Effector memory CD4-positive, alpha-beta T cell (primary cell): Measurements from ENCODE around the gene NTMT1.

Source experiments
- DNase-seq, 3 donors: peaks; one replicate each; pipeline ENCODE4 v3.0.0-alpha.2; 2020
- H3K27ac ChIP-seq: 2 replicates; pipeline ENCODE4 v1.7.0; 2013; ENCODE audit warnings: mild to moderate bottlenecking, low read length, moderate library complexity; ENCODE audit not compliant: insufficient read depth, poor library complexity, severe bottlenecking
- H3K27me3 ChIP-seq: replicated peaks from 2 replicates; pipeline ENCODE4 v1.7.0; 2013; ENCODE audit warnings: mild to moderate bottlenecking, low read length; ENCODE audit not compliant: insufficient read depth, control insufficient read depth, poor library complexity, severe bottlenecking
- H3K36me3 ChIP-seq: 2 replicates; pipeline ENCODE4 v1.7.0; 2013; ENCODE audit warnings: mild to moderate bottlenecking, low read length, moderate library complexity; ENCODE audit not compliant: control insufficient read depth, insufficient read depth
- H3K4me1 ChIP-seq: 2 replicates; pipeline ENCODE4 v1.7.0; 2013; ENCODE audit warnings: low read length, mild to moderate bottlenecking; ENCODE audit not compliant: control insufficient read depth, insufficient read depth, poor library complexity, severe bottlenecking
- H3K4me3 ChIP-seq: 2 replicates; pipeline ENCODE4 v1.7.0; 2013; ENCODE audit warnings: low read length, low read depth, mild to moderate bottlenecking; ENCODE audit not compliant: insufficient read depth, poor library complexity, severe bottlenecking
- H3K9me3 ChIP-seq: 2 replicates; pipeline ENCODE4 v1.7.0; 2013; ENCODE audit warnings: mild to moderate bottlenecking, low read length, moderate library complexity; ENCODE audit not compliant: control insufficient read depth

NTMT1 gene

GRCh38 chr9:129608561-129609481 lies 17.1 kb upstream of the NTMT1 start:
- Histone ChIP-seq H3K4me3 (no peak overlapping the region), H3K4me1 (peaks cover 30% of the 10 kb centered on the region), H3K27me3 (no peaks in the 10 kb centered on the region), H3K9me3 (no peaks in the 10 kb centered on the region), H3K27ac (peak overlapping the region; percentile 25), H3K36me3 (no peaks in the 10 kb centered on the region)
- DNase-seq = no peak

GRCh38 chr9:129609486-129610212 lies 16.3 kb upstream of the NTMT1 start:
- Histone ChIP-seq H3K4me1 (peaks cover 27% of the 10 kb centered on the region), H3K27me3 (no peaks in the 10 kb centered on the region), H3K4me3 (no peak overlapping the region), H3K27ac (peak overlapping the region; percentile 60), H3K9me3 (no peaks in the 10 kb centered on the region), H3K36me3 (no peaks in the 10 kb centered on the region)
- DNase-seq = peak; percentile 46 to 66 (median 64)

DNA sequence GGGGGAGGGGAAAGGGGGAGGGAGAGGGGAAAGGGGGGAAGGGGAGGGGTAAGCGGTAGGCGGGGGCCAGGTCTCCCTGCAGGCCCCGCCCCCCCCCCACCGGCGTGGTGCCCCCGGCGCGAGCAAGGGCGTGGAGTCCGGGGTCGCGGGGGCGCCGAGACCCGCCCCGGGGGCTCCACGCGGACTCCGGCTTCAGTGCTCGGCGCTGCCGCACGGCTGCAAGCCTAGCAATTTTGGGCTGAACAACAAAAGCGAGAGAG lies 15.8 kb upstream of the NTMT1 start:
- no peak for DNase-seq
- no peaks in the 10 kb centered on the region for H3K36me3 ChIP-seq
- H3K27me3 ChIP-seq = no peaks in the 10 kb centered on the region
- peaks cover 25% of the 10 kb centered on the region for H3K4me1 ChIP-seq
- peak overlapping the region; percentile 50 for H3K4me3 ChIP-seq
- no peaks in the 10 kb centered on the region for H3K9me3 ChIP-seq
- peak overlapping the region; percentile 58 for H3K27ac ChIP-seq

- Histone ChIP-seq H3K27ac (peak overlapping the region; percentile 58), H3K4me3 (peak overlapping the region; percentile 50), H3K9me3 (no peaks in the 10 kb centered on the region), H3K36me3 (no peaks in the 10 kb centered on the region), H3K4me1 (peaks cover 25% of the 10 kb centered on the region), H3K27me3 (no peaks in the 10 kb centered on the region)
- DNase-seq = peak; percentile 56 to 61 (median 61)
Measured at GRCh38 chr9:129610473-129611306, 15.3 kb upstream of the NTMT1 start.

DNA sequence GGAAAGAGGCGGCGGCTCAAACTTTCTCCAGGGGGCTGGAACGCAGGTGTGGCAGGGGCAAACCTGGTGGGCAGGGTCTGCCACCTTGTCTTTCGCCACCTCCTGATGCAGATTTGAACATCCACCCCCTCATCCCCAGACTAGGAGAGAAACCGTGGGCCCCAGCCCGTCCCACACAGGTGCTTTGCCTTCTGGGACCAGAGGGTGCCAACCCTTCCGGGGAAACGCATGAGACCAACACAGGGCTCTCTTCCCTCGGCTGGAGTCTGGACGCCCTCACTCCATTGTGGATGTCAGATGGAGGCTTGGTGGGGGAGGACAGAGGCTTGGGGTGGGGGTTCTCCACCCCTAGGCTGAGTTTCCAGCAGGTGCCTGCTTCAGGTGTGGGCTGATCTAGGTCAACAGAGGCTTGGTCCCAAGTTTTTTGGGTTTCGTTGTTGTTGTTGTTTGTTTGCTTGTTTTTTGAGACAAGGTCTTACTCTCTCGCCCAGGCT lies 14.6 kb upstream of the NTMT1 start:
- no peaks in the 10 kb centered on the region for H3K36me3 ChIP-seq
- no peak overlapping the region for H3K27ac ChIP-seq
- DNase-seq = no peak
- no peak overlapping the region for H3K4me3 ChIP-seq
- no peaks in the 10 kb centered on the region for H3K27me3 ChIP-seq
- H3K9me3 ChIP-seq = no peaks in the 10 kb centered on the region
- peaks cover 25% of the 10 kb centered on the region for H3K4me1 ChIP-seq

- DNase-seq = no peak
- H3K27ac ChIP-seq = no peak overlapping the region
- H3K4me3 ChIP-seq = no peak overlapping the region
- H3K9me3 ChIP-seq = no peaks in the 10 kb centered on the region
- H3K4me1 ChIP-seq = peaks cover 25% of the 10 kb centered on the region
- no peaks in the 10 kb centered on the region for H3K27me3 ChIP-seq
- no peaks in the 10 kb centered on the region for H3K36me3 ChIP-seq
Measured at GRCh38 chr9:129612123-129612522, 13.8 kb upstream of the NTMT1 start.

DNA sequence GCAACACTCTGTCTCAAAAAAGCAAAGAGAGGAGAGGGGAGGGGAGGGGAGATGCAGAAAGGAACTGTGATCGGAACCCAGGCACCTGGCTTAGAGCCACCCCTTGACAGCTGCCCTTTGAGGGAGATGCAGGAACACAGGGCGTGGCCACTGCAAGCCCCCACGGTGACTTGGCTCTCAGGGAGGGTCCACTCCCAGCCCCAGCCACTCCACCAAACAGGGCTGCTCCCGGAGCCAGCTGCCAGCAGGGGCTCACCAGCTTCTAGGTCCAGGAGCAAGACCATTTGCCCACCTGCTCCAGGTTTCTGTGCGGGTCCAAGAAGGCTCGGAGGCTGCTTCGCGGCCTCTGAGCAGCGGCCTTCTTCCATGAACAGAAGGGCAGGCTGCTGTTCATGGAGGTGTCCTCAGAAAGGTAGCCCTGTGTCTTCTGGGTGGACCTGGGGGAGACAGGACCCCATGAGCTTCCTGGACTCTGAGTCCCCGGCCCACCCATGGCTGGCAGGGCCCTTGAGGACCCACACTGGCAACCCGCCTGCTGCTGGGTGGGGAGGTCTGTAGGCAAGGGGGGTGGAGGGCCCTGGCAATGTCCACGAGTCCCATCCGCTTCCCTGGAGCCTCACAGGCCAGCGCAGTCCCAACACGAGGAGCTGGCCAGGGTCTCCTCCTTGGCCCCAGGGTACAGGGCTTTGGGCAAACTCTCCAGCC lies 13.0 kb upstream of the NTMT1 start:
- H3K9me3 ChIP-seq = no peaks in the 10 kb centered on the region
- H3K4me1 ChIP-seq = peaks cover 17% of the 10 kb centered on the region
- H3K4me3 ChIP-seq = no peak overlapping the region
- H3K36me3 ChIP-seq = no peaks in the 10 kb centered on the region
- H3K27ac ChIP-seq = no peak overlapping the region
- H3K27me3 ChIP-seq = no peaks in the 10 kb centered on the region
- no peak for DNase-seq

GRCh38 chr9:129613520-129614175 lies 12.3 kb upstream of the NTMT1 start:
- no peaks in the 10 kb centered on the region for H3K9me3 ChIP-seq
- no peaks in the 10 kb centered on the region for H3K27me3 ChIP-seq
- H3K4me1 ChIP-seq = peaks cover 15% of the 10 kb centered on the region
- H3K27ac ChIP-seq = no peak overlapping the region
- H3K4me3 ChIP-seq = no peak overlapping the region
- no peaks in the 10 kb centered on the region for H3K36me3 ChIP-seq
- no peak for DNase-seq

DNA sequence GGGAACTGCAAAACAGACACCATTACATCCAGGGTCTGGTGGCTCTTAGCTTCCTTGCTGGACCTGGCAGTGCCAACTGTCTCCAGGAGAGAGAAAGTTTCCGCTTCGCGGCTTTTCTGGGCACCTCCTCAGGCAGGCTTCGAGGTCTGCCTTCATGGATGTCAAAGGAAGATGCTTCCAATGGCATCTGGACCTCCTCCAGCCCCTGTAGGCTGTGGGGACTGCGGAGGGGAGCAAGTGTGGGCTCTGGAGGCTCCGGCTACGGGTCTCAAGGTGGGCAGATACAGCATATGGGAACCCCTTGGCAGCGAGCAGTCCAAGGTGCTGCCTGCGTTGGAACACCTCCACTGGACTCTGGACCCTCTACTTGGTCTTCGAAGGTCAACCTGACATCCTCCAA lies 11.0 kb upstream of the NTMT1 start:
- Histone ChIP-seq H3K27ac (no peak overlapping the region), H3K36me3 (no peaks in the 10 kb centered on the region), H3K4me3 (no peak overlapping the region), H3K9me3 (no peaks in the 10 kb centered on the region), H3K4me1 (peaks cover 12% of the 10 kb centered on the region), H3K27me3 (peaks cover 7% of the 10 kb centered on the region)
- DNase-seq = no peak
